SK-N-DZ (cell line): Measurements from ENCODE around the gene POLR2I.
"Not testable (repeated sequence)": the region's sequence is repeated elsewhere in the genome, so short reads cannot be mapped to it uniquely, and the experiment has no call there.

ENCODE experiments used
- DNase-seq: peaks from one replicate; pipeline ENCODE4 v3.0.0-alpha.2; 2015; ENCODE audit warnings: low spot score

The POLR2I gene

DNA sequence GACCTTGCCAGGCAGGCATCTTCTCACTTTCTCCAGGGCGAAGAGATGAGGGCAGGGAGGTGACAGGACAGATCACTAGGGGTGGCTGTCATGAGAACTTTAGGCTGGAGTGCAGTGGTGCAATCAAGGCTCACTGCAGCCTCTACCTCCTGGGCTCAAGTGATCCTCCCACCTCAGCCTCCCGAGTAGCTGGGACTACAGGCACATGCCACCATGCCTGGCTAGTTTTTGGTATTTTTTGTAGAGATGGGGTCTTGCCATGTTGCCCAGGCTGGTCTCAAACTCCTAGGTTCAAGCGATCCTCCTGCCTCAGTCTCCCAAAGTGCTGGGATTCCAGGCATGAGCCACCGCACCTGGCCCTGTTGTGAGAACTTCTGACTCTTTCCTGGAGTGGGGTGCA is 20.2 kb upstream of the POLR2I start:
- not testable (repeated sequence) for DNase-seq

DNA sequence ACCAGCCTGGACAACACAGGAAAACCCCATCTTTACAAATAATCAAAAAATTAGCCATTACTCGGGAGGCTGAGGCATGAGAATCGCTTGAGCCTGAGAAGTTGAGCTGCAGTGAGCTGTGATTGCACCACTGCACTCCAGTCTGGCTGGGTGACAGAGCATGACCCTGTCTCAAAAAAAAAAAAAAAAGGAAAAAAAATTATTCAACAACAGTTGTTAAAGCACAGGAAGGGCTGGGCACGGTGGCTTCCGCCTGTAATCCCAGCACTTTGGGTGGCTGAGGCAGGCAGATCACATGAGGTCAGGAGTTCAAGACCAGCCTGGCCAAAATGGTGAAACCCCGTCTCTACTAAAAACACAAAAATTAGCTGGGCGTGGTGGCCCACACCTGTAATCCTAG is 16.5 kb upstream of the POLR2I start:
- not testable (repeated sequence) for DNase-seq

DNA sequence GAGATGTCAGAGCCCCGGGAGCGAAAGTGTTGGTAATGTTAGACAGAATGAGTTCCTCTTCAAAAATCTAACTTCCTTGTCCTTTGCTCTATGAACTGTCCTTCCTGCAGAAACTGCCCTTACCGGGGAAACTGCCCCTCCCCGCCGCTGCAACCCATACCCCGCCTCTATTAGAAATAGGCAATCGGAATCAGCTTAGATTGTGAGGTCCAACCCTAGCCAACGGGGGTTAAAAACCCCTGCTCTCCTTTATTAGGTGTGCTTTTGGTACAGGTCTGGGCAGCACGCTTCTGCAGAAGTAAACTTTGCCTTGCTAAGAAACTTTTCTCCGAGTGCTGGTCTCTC is 13.7 kb upstream of the POLR2I start:
- no peak for DNase-seq

DNA sequence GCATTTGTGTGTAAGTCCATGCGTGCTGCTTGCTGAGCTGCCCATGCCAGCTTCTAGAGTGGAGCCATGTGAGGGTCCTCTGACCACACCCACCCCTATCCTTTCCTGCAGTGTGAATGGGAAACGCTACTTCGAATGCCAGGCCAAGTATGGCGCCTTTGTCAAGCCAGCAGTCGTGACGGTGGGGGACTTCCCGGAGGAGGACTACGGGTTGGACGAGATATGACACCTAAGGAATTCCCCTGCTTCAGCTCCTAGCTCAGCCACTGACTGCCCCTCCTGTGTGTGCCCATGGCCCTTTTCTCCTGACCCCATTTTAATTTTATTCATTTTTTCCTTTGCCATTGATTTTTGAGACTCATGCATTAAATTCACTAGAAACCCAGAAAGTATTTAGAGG is 10.9 kb upstream of the POLR2I start:
- no peak for DNase-seq

DNA sequence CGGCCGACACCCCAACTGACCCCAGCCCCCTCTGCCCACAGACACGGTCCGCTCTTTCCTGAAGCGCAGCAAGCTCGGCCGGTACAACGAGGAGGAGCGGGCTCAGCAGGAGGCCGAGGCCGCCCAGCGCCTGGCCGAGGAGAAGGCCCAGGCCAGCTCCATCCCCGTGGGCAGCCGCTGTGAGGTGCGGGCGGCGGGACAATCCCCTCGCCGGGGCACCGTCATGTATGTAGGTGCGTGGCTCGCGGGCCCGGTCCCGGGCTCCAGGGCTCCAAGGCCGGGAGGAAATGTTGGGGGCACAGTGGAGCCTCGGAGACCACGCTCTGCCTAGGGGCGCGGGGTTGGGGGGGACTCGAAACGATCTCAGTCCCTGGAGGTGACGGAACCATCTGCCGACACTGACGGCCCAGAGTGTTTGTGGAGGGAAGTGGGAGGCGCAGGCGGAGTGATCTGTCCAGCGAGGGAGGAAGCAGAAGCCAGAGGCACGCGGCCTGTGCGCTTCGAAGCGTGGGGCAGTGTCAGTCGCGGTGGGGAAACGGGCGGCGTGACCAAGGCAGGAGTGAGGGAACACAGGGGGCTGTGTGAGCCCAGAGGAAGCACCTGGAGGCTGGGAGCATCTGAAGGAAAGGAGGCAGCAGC is 6.9 kb upstream of the POLR2I start:
- DNase-seq, result no peak

DNA sequence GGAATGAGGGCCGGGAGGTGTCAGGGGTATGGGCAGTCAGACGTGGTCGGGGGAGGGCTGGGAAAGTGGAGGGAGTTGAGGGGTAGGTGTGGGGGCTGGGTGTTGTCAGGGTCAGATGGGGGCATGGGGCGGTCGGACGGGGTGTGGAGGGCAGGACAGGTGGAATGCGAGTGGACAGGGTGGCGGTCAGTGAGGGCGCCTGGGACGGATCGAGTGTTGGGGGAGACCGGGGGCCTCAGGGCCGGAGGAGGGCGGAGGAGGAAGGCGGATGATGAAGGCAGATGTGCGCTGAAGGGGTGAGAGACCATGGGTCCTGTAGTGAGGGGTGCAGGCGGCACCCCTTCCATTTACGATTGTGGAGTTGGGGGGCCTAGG is 6.3 kb upstream of the POLR2I start:
- DNase-seq, result no peak

DNA sequence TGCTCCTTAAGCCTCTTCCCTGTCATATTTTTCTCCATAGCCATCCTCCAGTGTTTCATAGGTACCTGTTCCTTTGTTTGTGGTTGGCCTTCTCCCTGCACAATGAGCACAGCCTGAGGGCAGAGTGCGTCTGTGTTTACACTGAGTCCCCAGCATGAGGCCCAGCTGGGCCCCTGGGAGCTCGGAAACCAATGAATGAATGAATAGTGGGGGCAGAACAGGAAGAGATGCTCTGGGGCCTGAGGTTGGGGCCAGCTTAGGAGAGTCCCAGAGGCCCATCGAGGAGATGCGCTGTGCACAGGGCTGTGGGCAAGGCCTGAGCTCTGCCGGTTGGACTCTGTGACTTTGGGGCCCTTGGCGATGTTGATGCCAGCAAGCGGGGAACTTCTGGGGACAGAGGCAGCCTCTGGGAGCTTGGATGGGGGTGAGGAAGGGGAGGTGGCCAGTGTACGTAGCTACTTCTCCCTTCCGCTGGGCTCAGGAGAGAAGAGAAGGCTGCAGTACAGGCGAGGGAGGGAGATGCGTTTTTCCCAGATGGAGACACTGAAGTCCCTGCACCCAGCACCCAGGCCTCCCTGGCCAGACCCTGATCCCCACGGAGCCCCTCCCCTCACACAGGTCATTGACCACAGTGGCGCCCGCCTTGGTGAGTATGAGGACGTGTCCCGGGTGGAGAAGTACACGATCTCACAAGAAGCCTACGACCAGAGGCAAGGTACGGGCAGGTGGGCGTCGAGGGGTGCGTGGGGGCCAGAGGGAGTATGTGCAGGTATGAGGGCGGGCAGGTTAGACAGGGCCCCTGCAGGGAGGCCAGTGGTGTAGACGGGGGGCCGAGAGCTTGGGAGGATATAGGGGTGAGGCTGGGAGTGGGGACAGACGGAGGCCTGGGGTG is 5.7 kb upstream of the POLR2I start:
- DNase-seq, result no peak

DNA sequence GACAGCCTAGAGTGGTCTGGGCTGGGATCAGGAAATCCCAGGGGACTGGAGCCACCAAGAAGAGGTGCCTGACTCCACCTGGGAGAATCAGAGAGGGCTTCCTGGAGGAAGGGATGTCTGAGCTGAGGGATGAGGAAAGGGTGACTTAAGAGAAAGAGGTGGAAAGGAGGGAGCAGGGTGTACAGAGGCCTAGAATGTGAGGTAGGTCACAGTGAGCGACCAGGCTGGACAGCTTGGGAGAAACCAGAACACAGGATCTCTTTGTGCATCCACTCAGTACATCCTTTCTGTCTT is 1.6 kb upstream of the POLR2I start:
- no peak for DNase-seq

DNA sequence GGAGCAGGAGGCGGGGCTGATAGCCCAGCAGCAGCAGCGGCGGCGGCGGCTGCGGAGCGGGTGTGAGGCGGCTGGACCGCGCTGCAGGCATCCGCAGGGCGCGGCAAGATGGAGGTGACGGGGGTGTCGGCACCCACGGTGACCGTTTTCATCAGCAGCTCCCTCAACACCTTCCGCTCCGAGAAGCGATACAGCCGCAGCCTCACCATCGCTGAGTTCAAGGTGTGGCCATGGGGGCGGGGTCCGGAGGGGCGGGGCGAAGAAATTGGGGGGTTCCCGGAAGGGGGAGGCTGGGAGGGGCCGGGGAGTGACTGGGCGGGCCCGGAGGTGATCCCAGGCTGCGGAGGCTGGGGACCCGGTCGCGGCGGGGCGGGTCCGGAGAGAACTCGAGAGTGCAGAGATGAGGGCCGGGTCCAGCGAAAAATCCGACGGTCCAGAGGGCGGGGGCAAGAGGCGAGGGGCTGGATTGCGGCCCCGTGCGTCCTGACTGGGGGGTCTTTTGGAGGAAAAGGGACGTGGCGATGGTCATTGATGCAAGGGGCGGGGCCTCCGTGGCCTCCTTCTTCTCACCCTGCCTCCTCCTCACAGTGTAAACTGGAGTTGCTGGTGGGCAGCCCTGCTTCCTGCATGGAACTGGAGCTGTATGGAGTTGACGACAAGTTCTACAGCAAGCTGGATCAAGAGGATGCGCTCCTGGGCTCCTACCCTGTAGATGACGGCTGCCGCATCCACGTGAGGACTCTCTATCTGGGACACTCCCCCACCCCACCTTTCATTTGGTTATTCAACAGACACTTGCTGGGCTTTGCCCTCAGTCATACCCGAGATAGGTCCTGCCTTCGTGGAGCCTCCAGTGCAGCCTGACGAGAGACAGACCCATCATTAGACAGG is 1.0 kb upstream of the POLR2I start, which contains the start of gene TBCB:
TBCB (plus strand) TSS at position 16 of the 891 bp plus-strand sequence; CDS start at position 109, 93 bp downstream.
- DNase-seq, result peak; percentile 45

DNA sequence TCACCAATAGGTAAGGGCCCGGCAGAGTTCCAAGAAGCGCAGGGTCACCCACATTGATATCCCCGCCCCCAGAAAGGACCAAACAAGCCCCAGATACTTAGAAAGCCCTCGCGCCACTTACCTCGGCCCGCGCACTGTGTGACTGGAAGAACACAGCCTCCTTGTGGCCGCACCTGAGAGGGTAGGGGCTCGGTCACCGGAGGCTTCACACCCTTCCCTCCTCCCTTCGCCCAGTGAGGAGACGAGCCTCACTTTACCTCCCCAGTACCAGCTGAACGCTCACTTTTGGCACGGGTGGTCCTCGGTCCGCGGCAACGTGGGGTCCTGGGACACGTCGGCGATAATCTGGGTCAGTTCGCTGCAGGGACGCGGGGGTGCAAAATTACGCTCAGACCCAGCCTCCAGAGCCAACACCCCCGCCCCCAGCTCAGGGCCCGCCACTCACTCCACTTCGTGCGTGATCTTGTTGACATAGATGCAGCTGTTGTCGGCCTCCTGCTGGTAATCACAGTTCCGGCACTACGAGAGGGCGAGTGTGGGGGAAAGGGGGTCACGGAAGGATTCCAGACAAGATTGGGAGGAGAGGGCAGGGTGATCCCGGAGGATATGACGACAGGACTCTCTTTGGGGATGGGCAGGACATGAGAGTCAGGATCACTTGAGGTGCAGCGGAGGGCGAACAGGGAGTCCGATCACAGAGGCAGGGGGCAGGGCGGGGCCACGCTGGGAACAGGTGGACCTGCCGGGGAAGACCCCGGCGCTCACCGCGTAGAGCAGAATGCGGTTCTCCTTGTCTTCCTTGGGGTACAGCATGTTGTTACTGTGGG is 568 bp downstream of the POLR2I start:
- peak; percentile 21 for DNase-seq

DNA sequence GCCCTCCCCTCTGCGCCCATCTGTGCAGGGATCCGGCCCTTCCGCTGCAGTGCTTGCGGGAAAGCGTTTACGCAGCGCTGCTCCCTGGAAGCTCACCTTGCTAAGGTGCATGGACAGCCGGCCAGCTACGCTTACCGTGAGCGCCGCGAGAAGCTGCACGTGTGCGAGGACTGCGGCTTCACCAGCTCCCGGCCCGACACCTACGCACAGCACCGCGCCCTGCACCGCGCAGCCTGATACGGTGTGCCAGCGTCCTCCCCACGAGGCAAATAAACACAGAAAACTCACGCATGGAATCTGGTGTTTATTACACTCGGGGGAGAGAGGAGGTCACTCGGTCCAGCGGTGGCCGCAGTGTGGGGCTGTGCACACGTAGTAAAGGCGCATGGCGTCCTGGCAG is 1.2 kb downstream of the POLR2I start:
- no peak for DNase-seq

DNA sequence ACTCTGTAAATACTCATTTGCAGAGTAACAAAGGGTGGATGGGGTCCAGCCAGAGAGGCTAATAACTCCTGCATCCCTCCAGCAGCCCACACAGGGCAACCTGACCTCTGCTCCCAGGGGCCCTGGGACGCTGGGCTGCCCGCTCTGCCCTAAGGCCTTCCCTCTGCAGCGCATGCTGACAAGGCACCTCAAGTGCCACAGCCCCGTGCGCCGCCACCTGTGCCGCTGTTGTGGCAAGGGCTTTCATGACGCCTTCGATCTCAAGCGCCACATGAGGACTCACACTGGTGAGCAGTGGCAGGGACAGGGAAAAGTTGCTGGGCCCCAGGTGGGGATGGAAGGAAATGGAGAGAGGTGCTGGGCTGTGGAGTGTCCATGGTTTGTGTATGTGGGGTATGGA is 2.0 kb downstream of the POLR2I start:
- no peak for DNase-seq

DNA sequence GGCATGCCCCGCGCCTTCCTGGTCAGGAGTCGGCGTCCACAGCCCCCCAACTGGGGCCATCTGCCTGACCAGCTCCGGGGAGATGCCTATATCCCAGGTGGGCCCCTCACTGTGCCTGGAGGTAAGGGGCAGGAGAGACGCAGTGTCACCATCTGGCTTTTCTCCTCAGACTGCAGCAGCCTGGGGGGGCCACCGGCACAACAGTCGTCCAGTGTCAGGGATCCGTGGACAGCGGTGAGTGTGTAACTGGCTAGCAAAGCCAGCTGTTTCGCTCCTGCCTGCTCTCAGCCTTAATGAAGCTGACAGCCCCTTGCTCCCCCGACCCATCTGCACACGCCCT is 3.5 kb downstream of the POLR2I start:
- DNase-seq, result no peak

DNA sequence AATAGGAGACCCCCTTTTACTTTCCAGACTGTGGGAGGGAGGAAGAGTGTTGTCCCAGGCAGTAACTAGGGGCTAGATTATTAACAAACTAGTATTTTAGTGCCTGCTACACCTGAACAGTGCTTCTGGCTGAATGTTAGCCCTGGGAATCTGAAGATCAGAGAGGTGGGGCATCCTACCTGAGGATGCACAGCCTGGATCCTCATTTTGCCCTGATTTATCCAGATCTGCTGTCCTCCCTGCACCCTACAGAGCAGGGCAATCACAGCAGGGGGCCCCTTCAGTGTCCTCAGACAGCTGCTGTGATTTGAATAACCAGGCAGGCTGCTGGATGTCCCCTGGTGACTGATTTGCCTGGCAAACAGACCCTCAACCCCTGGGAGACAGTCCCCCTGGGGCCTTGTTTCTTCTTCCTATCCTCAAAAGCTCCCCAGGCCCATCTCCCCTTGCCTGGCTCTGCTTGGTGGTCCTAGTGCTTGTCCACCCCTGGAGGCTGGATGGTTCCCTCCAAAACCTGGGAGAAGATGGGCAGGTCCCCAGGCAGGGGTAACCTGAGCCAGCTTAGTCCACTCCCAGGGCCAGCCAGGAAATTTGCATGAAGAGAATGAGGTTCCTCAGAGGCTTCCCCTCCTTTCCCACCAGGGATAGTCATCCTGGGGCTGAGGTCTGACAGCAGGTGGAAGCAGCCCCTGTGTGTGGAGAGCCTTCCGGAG is 4.0 kb downstream of the POLR2I start, which contains the start of gene OVOL3:
OVOL3 (plus strand) TSS at position 657 of the 713 bp plus-strand sequence. CDS start 60 bp downstream, outside the sequence.
- DNase-seq, result no peak

DNA sequence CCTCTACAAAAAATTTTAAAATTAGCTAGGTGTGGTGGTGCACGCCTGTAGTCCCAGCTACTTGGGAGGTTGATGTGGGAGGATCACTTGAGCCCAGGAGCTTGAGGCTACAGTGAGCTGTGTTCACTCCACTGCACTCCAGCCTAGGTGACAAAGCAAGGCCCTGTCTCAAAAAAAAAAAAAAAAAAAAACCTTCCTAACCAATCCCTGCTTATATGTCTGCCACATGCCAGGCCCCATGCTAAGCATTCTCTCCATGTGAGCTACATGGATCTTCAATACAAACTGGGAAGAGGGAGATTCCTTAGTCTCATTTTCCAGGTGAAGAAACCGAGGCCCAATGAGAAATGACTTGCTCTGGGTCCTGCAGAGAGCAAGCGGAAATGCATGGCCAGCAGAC is 6.0 kb downstream of the POLR2I start:
- no peak for DNase-seq

DNA sequence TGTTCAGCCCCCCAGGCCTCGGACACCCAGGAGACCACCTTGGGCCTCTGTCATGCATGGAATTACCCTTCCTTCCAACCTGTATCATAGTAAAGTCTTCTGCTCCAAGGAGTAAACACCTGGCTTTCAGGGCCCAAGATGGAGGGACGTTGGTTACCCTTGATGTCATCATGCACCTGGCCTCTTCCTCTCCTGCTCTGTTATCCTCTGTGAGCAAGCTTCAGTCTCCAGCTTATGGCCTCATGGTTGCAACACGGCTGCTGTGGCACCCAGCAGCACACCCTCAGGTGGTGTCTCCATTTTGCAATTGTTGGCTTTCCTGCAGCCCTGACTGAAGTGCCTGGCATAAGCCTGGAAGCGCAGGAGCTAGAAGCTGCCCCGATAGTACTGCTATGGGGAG is 7.7 kb downstream of the POLR2I start:
- DNase-seq, result no peak

DNA sequence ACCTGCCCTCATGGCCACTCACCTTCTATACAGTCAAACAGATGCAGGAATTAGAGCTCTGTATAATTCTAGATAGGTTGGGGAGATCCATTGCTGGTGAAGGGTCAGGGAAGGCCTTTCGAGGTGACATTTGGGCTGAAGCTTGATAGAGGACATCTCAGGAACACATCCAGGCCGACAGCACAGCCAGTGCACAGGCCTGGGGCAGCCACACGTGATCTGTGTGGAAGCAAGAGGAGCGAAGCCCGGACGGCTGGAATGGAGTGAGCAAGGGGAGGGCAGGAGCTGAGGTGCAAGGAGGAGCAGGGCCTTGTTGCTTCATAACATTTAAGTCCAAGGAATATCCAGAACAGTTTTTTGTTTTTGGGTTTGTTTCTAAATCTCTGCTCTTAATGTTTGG is 8.2 kb downstream of the POLR2I start:
- no peak for DNase-seq

DNA sequence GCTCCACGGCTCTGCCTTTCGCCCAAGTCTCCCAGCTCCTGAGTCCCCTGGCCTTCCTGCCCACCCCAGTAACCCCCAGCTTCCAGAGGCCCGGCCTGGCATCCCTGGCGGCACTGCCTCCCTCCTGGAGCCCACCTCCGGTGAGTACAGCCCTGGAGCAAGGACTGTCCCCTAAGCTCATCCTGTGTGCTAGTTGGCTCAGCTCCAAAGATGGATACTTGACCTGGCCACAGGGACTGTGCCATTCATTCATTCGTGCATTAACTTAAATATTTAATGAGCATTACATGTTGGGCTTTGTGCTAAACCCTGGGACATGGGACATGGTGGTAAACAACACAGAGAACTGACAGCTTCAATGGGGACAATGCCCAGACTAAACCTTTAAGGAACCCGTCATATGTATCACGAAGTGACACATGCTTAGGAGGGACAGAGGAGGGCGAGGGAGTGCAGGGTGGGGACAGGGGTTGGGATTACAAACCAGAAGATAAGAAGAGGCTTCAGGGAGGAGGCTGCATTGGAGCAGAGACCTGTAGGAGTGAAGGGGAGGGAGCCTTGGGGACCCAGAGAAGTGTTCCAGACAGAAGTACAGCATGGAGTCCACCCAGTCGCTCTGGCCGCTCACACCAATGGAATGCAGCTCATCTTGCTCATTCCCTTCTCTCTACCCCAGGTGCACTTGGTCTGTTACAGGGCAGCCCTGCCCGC is 10.7 kb downstream of the POLR2I start:
- DNase-seq, result no peak

DNA sequence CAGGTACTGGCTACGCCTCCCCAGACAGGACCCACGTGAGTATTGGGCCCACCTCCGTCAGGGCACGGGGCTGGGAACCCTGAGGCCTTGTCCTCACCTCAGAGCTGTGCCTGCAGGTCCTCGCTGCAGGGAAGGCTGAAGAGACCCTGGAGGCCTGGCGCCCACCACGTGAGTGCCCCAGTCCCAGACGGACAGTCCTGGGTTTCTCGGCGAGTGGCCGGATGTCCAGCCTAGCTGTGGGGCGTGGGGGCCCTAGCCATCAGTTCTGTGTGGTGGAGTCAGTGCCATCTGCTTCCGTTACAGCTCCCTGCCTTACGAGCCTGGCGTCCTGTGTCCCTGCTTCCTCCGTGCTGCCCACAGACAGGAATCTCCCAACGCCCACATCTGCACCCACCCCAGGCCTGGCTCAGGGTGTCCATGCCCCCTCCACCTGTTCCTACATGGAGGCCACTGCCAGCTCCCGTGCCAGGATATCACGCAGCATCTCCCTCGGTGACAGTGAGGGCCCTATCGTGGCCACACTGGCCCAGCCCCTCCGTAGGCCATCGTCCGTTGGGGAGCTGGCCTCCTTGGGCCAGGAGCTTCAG is 11.5 kb downstream of the POLR2I start:
- no peak for DNase-seq
